ENCODE data around the gene LAPTM5. TPM values are rescaled to one million over a fixed set of nuclear protein-coding genes. Genes with fewer than 3 reads are reported as not detected.

The LAPTM5 gene
- total and polyA plus RNA-seq, 2 of the 8 experiments (the other 6 are each of a cell fraction or from before 2014, with no cell fraction given): 0.37 to 1.4 TPM

- Histone ChIP-seq H3K79me1 (ENCODE audit: low read depth, low read length) (no peaks in the 10 kb centered on the region), H3K14ac (ENCODE audit: insufficient read length) (no peak overlapping the region), H3K4me2 (ENCODE audit: insufficient read depth in 1 of 2, low read depth in 2 of 2, low read length in 2 of 2) (peak overlapping the region; percentile 4 to 45; a peak in 2 of 4 replicates), H3K27ac (ENCODE audit: low read depth, low read length) (no peak overlapping the region), H3K4me3 (ENCODE audit: extremely low read depth in 1 of 4, insufficient read depth in 2 of 4, low read depth in 3 of 4, low read length in 4 of 4) (peak overlapping the region; percentile 25 to 67 (median 44); a peak in 6 of 8 replicates), H3K56ac (replicated peaks; ENCODE audit: insufficient read length, low read depth, low read length) (no peak overlapping the region), H2AFZ (ENCODE audit: low read length) (no peak overlapping the region), H3K36me3 (ENCODE audit: control insufficient read depth in 2 of 4, insufficient read depth in 4 of 4, low read length in 3 of 4) (no peaks in the 10 kb centered on the region), H2BK120ac (replicated peaks; ENCODE audit: low read depth, low read length) (no peak overlapping the region), H4K91ac (replicated peaks; ENCODE audit: insufficient read length, low read length) (no peak overlapping the region), H4K5ac (ENCODE audit: insufficient read length, low read depth, low read length) (no peak overlapping the region), H3K4ac (replicated peaks; ENCODE audit: insufficient read length, low read depth, low read length) (no peak overlapping the region), H2BK15ac (ENCODE audit: low read length) (no peak overlapping the region), H4K20me1 (replicated peaks in 1 of 2; ENCODE audit: control insufficient read depth in 1 of 2, insufficient read depth in 2 of 2, low read length in 2 of 2) (no peaks in the 10 kb centered on the region), H3K9ac (replicated peaks in 1 of 4; ENCODE audit: extremely low read depth in 1 of 4, low read depth in 3 of 4, low read length in 3 of 4) (no peak overlapping the region), H2AK5ac (ENCODE audit: low read depth, low read length) (no peak overlapping the region), H3K9me3 (ENCODE audit: insufficient read depth in 2 of 2, low read depth in 1 of 2, low read length in 1 of 2) (peaks cover 10 to 11% of the 10 kb centered on the region in 2 experiments), H3K27me3 (replicated peaks in 1 of 4; ENCODE audit: control insufficient read depth in 3 of 4, extremely low read depth in 1 of 4, insufficient read depth in 3 of 4, low read length in 3 of 4) (no peaks in the 10 kb centered on the region; a peak in 1 of 7 replicates), H3K18ac (ENCODE audit: extremely low read depth, low read length) (no peak overlapping the region), H2BK12ac (ENCODE audit: low read depth, low read length) (no peak overlapping the region), H3K23me2 (ENCODE audit: low read depth, low read length) (peaks cover 7% of the 10 kb centered on the region; the same call in 1 of the 2 replicates), H4K8ac (ENCODE audit: extremely low read depth, insufficient read depth, low read length) (no peak overlapping the region), H3K4me1 (replicated peaks in 1 of 4; ENCODE audit: control insufficient read depth in 3 of 4, insufficient read depth in 4 of 4, low read length in 3 of 4) (peaks cover 0 to 4% (median 1%) of the 10 kb centered on the region in 4 experiments; a peak in 5 of 7 replicates), H2BK5ac (ENCODE audit: low read depth, low read length) (no peak overlapping the region), H2BK20ac (ENCODE audit: low read length) (no peak overlapping the region), H3K79me2 (ENCODE audit: control insufficient read depth in 1 of 2, insufficient read depth in 2 of 2, low read length in 2 of 2) (no peaks in the 10 kb centered on the region), H3K23ac (ENCODE audit: insufficient read length) (no peak overlapping the region)
- 1% methylated on average over 17 of the region's 50 CpGs; no CpG with 5 or more reads in 1 of the 2 experiments for WGBS, 2 experiments (ENCODE audit: extremely low coverage in 1 of 2, insufficient coverage in 1 of 2, insufficient read length in 1 of 2, insufficient replicate concordance in 2 of 2, low coverage in 1 of 2, low lambda C conversion rate in 2 of 2, missing lambda C conversion rate in 1 of 2)
- DNase-seq (ENCODE audit: low read depth in 1 of 2, low spot score in 2 of 2) (peak; percentile 96 to 98), FAIRE-seq (no peak)
- POLR2A ChIA-PET (ENCODE audit: partially characterized antibody): interaction anchor here (1.0 to 2.1 kb wide), 3 partner anchors 9 to 62 kb away, joined by 3 to 6 read pairs (median 5); no protein-coding TSS in a partner anchor
- CTCF ChIA-PET (ENCODE audit: partially characterized antibody): interaction anchor here (0.8 to 55.1 kb wide), 16 partner anchors 13 to 1268 kb away, joined by 3 to 1640 read pairs (median 16); partner anchors contain the start of genes LAPTM5 and SDC3
- TF ChIP-seq RFX5 (IDR thresholded peaks at IDR 0.05; ENCODE audit: borderline replicate concordance, low read depth, low read length): no peak
- no peak for TF ChIP-seq RAD21 (IDR thresholded peaks at IDR 0.05 in 1 of 2, conservative IDR thresholded peaks at IDR 0.05 in 1 of 2; ENCODE audit: low read depth in 2 of 2, low read length in 2 of 2)
- TF ChIP-seq SAP30 (IDR thresholded peaks at IDR 0.05; ENCODE audit: insufficient read depth, insufficient replicate concordance, low read length): no peak
- no peak for TF ChIP-seq JUND (IDR thresholded peaks at IDR 0.05; ENCODE audit: low read length)
- no peak for TF ChIP-seq GABPA (IDR thresholded peaks at IDR 0.05; ENCODE audit: borderline replicate concordance, insufficient read depth, low read length)
- peak; percentile 71 for TF ChIP-seq SP4 (IDR thresholded peaks at IDR 0.05; ENCODE audit: low read length)
- no peak for TF ChIP-seq BRCA1 (IDR thresholded peaks at IDR 0.05; ENCODE audit: low read depth, low read length)
- no peak for TF ChIP-seq YY1 (IDR thresholded peaks at IDR 0.05; ENCODE audit: low read depth, low read length)
- no peak for TF ChIP-seq JUN (IDR thresholded peaks at IDR 0.05; ENCODE audit: low read depth, low read length)
- no peak for TF ChIP-seq CHD2 (IDR thresholded peaks at IDR 0.05; ENCODE audit: low read length)
- no peak for TF ChIP-seq SIX5 (IDR thresholded peaks at IDR 0.05; ENCODE audit: low read depth, low read length)
- no peak for TF ChIP-seq RXRA (IDR thresholded peaks at IDR 0.05; ENCODE audit: insufficient read depth, low read depth, low read length)
Observed at GRCh38 chr1:30718091-30718635, 39.4 kb downstream of the LAPTM5 start.
